HepG2 (cell line): ENCODE measurements around the gene TCERG1. TPM values are rescaled to one million over a fixed set of nuclear protein-coding genes. Genes with fewer than 3 reads are reported as not detected.
A peak's percentile ranks its signal among the peaks of the same experiment; 100 is the strongest.

Experiments
- AGO2 ChIP-seq: fragments of 200-400 bp; formaldehyde crosslinking; optimal IDR thresholded peaks from 2 replicates; pipeline ENCODE3; 2017; ENCODE audit warnings: mild to moderate bottlenecking, low read depth, low read length, moderate library complexity
- DNMT3B ChIP-seq: conservative IDR thresholded peaks from 2 replicates; pipeline ENCODE4 v1.6.1; 2016; ENCODE audit warnings: missing biosample characterization, control low read depth
- ELF1 ChIP-seq: sonication (generic); formaldehyde crosslinking; IDR thresholded peaks from 2 replicates; pipeline ENCODE4 v1.4.0; 2020; ENCODE audit warnings: missing genetic modification reagents
- HNRNPLL ChIP-seq: fragments of 200-400 bp; formaldehyde crosslinking; IDR thresholded peaks from 2 replicates; pipeline ENCODE4 v1.6.1; 2017; ENCODE audit warnings: mild to moderate bottlenecking, low read depth, low read length; ENCODE audit not compliant: poor library complexity, severe bottlenecking
- MTF1 ChIP-seq: sonication (generic); formaldehyde crosslinking; IDR thresholded peaks from 2 replicates; pipeline ENCODE4 v1.5.0; 2020; ENCODE audit warnings: missing genetic modification reagents
- RBFOX2 ChIP-seq: fragments of 200-400 bp; formaldehyde crosslinking; IDR thresholded peaks from 2 replicates; pipeline ENCODE4 v1.6.1; 2017; ENCODE audit warnings: low read depth, mild to moderate bottlenecking, low read length
- SAP130 ChIP-seq: IDR thresholded peaks from 2 replicates; pipeline ENCODE4 v1.6.1; 2016; ENCODE audit warnings: low read depth
- SATB2 ChIP-seq: sonication (generic); formaldehyde crosslinking; IDR thresholded peaks from 2 replicates; pipeline ENCODE4 v1.5.0; 2020; ENCODE audit warnings: missing genetic modification reagents
- SOX13 ChIP-seq, 3 experiments: fragments of 450-650 bp in 1 of 3; sonication (generic) in 1 of 3; formaldehyde crosslinking in 1 of 3; IDR thresholded peaks in 2 of 3; conservative IDR thresholded peaks in 1 of 3; 2 replicates each; pipeline versions ENCODE4 v1.5.0 to v1.6.1; 2016 to 2020; ENCODE audit warnings: antibody characterized with exemption in 1 of 3, mild to moderate bottlenecking in 1 of 3, missing compliant biosample characterization in 1 of 3, missing genetic modification reagents in 1 of 3, moderate library complexity in 1 of 3
- ZMYM2 ChIP-seq: sonication (generic); formaldehyde crosslinking; IDR thresholded peaks from 2 replicates; pipeline ENCODE4 v1.8.0; 2022; ENCODE audit warnings: mild to moderate bottlenecking, missing genetic modification reagents
- ZNF180 ChIP-seq: sonication (generic); formaldehyde crosslinking; IDR thresholded peaks from 2 replicates; pipeline ENCODE4 v1.4.0; 2020; ENCODE audit warnings: low read depth, missing genetic modification reagents, borderline replicate concordance
- ZNF274 ChIP-seq: sonication (generic); formaldehyde crosslinking; IDR thresholded peaks from 2 replicates; pipeline ENCODE4 v1.5.1; 2020; ENCODE audit warnings: mild to moderate bottlenecking, missing genetic modification reagents
- ZNF430 ChIP-seq: sonication (generic); formaldehyde crosslinking; IDR thresholded peaks from 2 replicates; pipeline ENCODE4 v1.9.0; 2021; ENCODE audit warnings: mild to moderate bottlenecking, missing genetic modification reagents
- ZNF549 ChIP-seq: sonication (generic); formaldehyde crosslinking; IDR thresholded peaks from 2 replicates; pipeline ENCODE4 v1.5.0; 2020; ENCODE audit warnings: missing genetic modification reagents
- ZNF678 ChIP-seq: sonication (generic); formaldehyde crosslinking; IDR thresholded peaks from 2 replicates; pipeline ENCODE4 v1.4.0; 2020; ENCODE audit warnings: mild to moderate bottlenecking, missing genetic modification reagents
- ZNF704 ChIP-seq: sonication (generic); formaldehyde crosslinking; IDR thresholded peaks from 2 replicates; pipeline ENCODE4 v1.8.1; 2023; ENCODE audit warnings: mild to moderate bottlenecking, inconsistent platforms, moderate library complexity, missing genetic modification reagents, borderline replicate concordance
- ZNF788 ChIP-seq: sonication (generic); formaldehyde crosslinking; IDR thresholded peaks from 2 replicates; pipeline ENCODE4 v1.5.0; 2020; ENCODE audit warnings: mild to moderate bottlenecking, missing genetic modification reagents, borderline replicate concordance
- ZSCAN20 ChIP-seq: sonication (generic); formaldehyde crosslinking; IDR thresholded peaks from 2 replicates; pipeline ENCODE4 v1.4.0; 2020; ENCODE audit warnings: missing genetic modification reagents, mild to moderate bottlenecking, borderline replicate concordance
- polyA plus RNA-seq, 8 experiments: library from polyadenylated mRNA; depleted of rRNA in 3 of 8; stranded (reverse) in 7 of 8; unstranded in 1 of 8; fragments of >200 nt; fragmentation: Illumina TruSeq in 4 of 8; extraction: Trizol in 4 of 8; gene quantifications; 2 replicates each; pipeline versions ENCODE4 v1.2.1 to v1.2.3, GENCODE V29; 2011 to 2016; ENCODE audit warnings: low read depth in 4 of 8, missing spikeins in 1 of 8, mixed read lengths in 1 of 8; ENCODE audit not compliant: insufficient read depth in 1 of 8
- total RNA-seq, 5 experiments: library from RNA; depleted of rRNA; stranded (reverse); fragments of >200 nt; fragmentation: Illumina TruSeq; extraction: Trizol; gene quantifications; 2 replicates each; pipeline ENCODE4 v1.2.3, GENCODE V29; 2016; ENCODE audit warnings: low read depth in 1 of 5
- TF ChIP-seq, protein P1 (sequence below): sonication (generic); formaldehyde crosslinking; IDR thresholded peaks from 2 replicates; pipeline ENCODE4 v1.4.0; 2020; ENCODE audit warnings: missing genetic modification reagents
- TF ChIP-seq, protein P2 (sequence below): sonication (generic); formaldehyde crosslinking; IDR thresholded peaks from 2 replicates; pipeline ENCODE4 v1.4.0; 2020; ENCODE audit warnings: missing genetic modification reagents, borderline replicate concordance
- TF ChIP-seq, protein P3 (sequence below): sonication (generic); formaldehyde crosslinking; IDR thresholded peaks from 2 replicates; pipeline ENCODE4 v1.4.0; 2020; ENCODE audit warnings: missing genetic modification reagents, borderline replicate concordance

Gene TCERG1
- total and polyA plus RNA-seq, 2 of the 13 experiments (the other 11 are each of a cell fraction or from before 2014, with no cell fraction given) = 71.7 to 86.6 TPM

- TF ChIP-seq, protein P1, sequence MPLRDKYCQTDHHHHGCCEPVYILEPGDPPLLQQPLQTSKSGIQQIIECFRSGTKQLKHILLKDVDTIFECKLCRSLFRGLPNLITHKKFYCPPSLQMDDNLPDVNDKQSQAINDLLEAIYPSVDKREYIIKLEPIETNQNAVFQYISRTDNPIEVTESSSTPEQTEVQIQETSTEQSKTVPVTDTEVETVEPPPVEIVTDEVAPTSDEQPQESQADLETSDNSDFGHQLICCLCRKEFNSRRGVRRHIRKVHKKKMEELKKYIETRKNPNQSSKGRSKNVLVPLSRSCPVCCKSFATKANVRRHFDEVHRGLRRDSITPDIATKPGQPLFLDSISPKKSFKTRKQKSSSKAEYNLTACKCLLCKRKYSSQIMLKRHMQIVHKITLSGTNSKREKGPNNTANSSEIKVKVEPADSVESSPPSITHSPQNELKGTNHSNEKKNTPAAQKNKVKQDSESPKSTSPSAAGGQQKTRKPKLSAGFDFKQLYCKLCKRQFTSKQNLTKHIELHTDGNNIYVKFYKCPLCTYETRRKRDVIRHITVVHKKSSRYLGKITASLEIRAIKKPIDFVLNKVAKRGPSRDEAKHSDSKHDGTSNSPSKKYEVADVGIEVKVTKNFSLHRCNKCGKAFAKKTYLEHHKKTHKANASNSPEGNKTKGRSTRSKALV (CRISPR knock-in tag) = 0 out of 2 replicates have a peak, but pooled peaks have one; percentile 52
- TF ChIP-seq RBFOX2 (0 out of 2 replicates have a peak, but pooled peaks have one; percentile 73), ZMYM2 (peak; percentile 62; the same call in 1 of the 2 replicates), ZNF549 (CRISPR knock-in tag) (0 out of 2 replicates have a peak, but pooled peaks have one; percentile 10), ZNF274 (CRISPR knock-in tag) (0 out of 2 replicates have a peak, but pooled peaks have one; percentile 14), SOX13 (IDR thresholded peaks at IDR 0.05) (no peak), SOX13 (CRISPR knock-in tag; conservative IDR thresholded peaks at IDR 0.05 in 1 of 2, IDR thresholded peaks at IDR 0.05 in 1 of 2) (no peak), ELF1 (CRISPR knock-in tag) (0 out of 2 replicates have a peak, but pooled peaks have one; percentile 22), ZNF704 (CRISPR knock-in tag) (peak; percentile 67; the same call in 1 of the 2 replicates), HNRNPLL (no peak), ZNF180 (CRISPR knock-in tag) (0 out of 2 replicates have a peak, but pooled peaks have one; percentile 4), DNMT3B (CRISPR knock-in tag) (no peak), MTF1 (CRISPR knock-in tag) (peak; percentile 69; the same call in 1 of the 2 replicates), ZNF678 (CRISPR knock-in tag) (no peak; the same call in 1 of the 2 replicates), ZNF430 (CRISPR knock-in tag) (0 out of 2 replicates have a peak, but pooled peaks have one; percentile 64), ZSCAN20 (peak; percentile 3), SATB2 (CRISPR knock-in tag) (0 out of 2 replicates have a peak, but pooled peaks have one; percentile 1), SAP130 (CRISPR knock-in tag) (peak; percentile 46; the same call in 1 of the 2 replicates), ZNF788 (CRISPR knock-in tag) (0 out of 2 replicates have a peak, but pooled peaks have one; percentile 1), AGO2 (peak; percentile 26)
- TF ChIP-seq, protein P2, sequence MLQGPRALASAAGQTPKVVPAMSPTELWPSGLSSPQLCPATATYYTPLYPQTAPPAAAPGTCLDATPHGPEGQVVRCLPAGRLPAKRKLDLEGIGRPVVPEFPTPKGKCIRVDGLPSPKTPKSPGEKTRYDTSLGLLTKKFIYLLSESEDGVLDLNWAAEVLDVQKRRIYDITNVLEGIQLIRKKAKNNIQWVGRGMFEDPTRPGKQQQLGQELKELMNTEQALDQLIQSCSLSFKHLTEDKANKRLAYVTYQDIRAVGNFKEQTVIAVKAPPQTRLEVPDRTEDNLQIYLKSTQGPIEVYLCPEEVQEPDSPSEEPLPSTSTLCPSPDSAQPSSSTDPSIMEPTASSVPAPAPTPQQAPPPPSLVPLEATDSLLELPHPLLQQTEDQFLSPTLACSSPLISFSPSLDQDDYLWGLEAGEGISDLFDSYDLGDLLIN (CRISPR knock-in tag) = 0 out of 2 replicates have a peak, but pooled peaks have one; percentile 10
- TF ChIP-seq, protein P3, sequence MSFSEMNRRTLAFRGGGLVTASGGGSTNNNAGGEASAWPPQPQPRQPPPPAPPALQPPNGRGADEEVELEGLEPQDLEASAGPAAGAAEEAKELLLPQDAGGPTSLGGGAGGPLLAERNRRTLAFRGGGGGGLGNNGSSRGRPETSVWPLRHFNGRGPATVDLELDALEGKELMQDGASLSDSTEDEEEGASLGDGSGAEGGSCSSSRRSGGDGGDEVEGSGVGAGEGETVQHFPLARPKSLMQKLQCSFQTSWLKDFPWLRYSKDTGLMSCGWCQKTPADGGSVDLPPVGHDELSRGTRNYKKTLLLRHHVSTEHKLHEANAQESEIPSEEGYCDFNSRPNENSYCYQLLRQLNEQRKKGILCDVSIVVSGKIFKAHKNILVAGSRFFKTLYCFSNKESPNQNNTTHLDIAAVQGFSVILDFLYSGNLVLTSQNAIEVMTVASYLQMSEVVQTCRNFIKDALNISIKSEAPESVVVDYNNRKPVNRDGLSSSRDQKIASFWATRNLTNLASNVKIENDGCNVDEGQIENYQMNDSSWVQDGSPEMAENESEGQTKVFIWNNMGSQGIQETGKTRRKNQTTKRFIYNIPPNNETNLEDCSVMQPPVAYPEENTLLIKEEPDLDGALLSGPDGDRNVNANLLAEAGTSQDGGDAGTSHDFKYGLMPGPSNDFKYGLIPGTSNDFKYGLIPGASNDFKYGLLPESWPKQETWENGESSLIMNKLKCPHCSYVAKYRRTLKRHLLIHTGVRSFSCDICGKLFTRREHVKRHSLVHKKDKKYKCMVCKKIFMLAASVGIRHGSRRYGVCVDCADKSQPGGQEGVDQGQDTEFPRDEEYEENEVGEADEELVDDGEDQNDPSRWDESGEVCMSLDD (CRISPR knock-in tag) = 0 out of 2 replicates have a peak, but pooled peaks have one; percentile 72
Observed at GRCh38 chr5:146447734-146448380, 724 bp downstream of the TCERG1 start (continued).
